Type B pancreatic cell (in vitro differentiated cells): ENCODE data around the gene DHRS4. TPM values are rescaled to one million over a fixed set of nuclear protein-coding genes. Genes with fewer than 3 reads are reported as not detected.

Experiments used
- DNase-seq: peaks from one replicate; pipeline ENCODE4 v3.0.0; 2021; ENCODE audit warnings: mixed read lengths; ENCODE audit not compliant: unreplicated experiment; ENCODE audit errors: extremely low spot score
- H3K27ac Mint-ChIP-seq: 2 replicates; pipeline ENCODE4 v1.8.0; 2021; ENCODE audit warnings: mild to moderate bottlenecking, mixed read lengths
- H3K27me3 Mint-ChIP-seq: 2 replicates; pipeline ENCODE4 v1.8.0; 2021; ENCODE audit warnings: mixed read lengths
- H3K36me3 Mint-ChIP-seq: 2 replicates; pipeline ENCODE4 v1.8.0; 2021; ENCODE audit warnings: mixed read lengths
- H3K4me1 Mint-ChIP-seq: one replicate; pipeline ENCODE4 v1.8.0; 2021; ENCODE audit warnings: mixed read lengths; ENCODE audit not compliant: unreplicated experiment
- H3K4me3 Mint-ChIP-seq: 2 replicates; pipeline ENCODE4 v1.8.0; 2021; ENCODE audit warnings: mild to moderate bottlenecking, mixed read lengths
- H3K9me3 Mint-ChIP-seq: 2 replicates; pipeline ENCODE4 v1.8.0; 2021; ENCODE audit warnings: mixed read lengths
- total RNA-seq: library from RNA; stranded (reverse); gene quantifications from 2 replicates; pipeline ENCODE4 v1.2.1, GENCODE V29; 2021; ENCODE audit warnings: low replicate concordance
- TF ChIP-seq, protein P1 (sequence below): fragments of 200-600 bp; sonication (generic); conservative IDR thresholded peaks from 2 replicates; pipeline ENCODE4 v1.5.0; 2021; ENCODE audit warnings: antibody characterized with exemption, mild to moderate bottlenecking

The DHRS4 gene
- total RNA-seq, 1 donor from 2014 or later = 18.8 TPM

DNA sequence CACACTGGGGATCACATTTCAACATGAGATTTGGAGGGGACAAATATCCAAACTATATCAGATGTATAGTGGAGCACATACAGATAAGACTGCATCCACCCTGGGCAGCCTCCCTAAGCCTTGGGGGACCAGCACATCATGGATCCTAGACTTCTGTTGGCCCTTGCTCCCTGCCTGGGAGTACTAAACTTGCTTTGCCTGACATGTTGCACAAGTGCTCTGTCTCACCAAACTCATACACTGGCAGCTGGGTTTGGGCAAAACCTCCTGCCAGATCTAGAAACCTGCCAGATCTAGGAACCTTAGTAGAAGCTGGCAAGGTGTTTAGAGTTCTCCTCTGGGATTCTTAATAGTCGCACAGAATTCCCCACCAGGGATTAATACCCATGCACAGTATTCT, 18.4 kb upstream of the DHRS4 start:
- no peak for DNase-seq
- Mint-ChIP-seq H3K27ac (no peak overlapping the region), H3K9me3 (no peaks in the 10 kb centered on the region), H3K36me3 (peaks cover 6% of the 10 kb centered on the region), H3K4me1 (no peaks in the 10 kb centered on the region), H3K4me3 (no peak overlapping the region), H3K27me3 (no peaks in the 10 kb centered on the region)
- TF ChIP-seq, protein P1, sequence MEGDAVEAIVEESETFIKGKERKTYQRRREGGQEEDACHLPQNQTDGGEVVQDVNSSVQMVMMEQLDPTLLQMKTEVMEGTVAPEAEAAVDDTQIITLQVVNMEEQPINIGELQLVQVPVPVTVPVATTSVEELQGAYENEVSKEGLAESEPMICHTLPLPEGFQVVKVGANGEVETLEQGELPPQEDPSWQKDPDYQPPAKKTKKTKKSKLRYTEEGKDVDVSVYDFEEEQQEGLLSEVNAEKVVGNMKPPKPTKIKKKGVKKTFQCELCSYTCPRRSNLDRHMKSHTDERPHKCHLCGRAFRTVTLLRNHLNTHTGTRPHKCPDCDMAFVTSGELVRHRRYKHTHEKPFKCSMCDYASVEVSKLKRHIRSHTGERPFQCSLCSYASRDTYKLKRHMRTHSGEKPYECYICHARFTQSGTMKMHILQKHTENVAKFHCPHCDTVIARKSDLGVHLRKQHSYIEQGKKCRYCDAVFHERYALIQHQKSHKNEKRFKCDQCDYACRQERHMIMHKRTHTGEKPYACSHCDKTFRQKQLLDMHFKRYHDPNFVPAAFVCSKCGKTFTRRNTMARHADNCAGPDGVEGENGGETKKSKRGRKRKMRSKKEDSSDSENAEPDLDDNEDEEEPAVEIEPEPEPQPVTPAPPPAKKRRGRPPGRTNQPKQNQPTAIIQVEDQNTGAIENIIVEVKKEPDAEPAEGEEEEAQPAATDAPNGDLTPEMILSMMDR = no peak

DNA sequence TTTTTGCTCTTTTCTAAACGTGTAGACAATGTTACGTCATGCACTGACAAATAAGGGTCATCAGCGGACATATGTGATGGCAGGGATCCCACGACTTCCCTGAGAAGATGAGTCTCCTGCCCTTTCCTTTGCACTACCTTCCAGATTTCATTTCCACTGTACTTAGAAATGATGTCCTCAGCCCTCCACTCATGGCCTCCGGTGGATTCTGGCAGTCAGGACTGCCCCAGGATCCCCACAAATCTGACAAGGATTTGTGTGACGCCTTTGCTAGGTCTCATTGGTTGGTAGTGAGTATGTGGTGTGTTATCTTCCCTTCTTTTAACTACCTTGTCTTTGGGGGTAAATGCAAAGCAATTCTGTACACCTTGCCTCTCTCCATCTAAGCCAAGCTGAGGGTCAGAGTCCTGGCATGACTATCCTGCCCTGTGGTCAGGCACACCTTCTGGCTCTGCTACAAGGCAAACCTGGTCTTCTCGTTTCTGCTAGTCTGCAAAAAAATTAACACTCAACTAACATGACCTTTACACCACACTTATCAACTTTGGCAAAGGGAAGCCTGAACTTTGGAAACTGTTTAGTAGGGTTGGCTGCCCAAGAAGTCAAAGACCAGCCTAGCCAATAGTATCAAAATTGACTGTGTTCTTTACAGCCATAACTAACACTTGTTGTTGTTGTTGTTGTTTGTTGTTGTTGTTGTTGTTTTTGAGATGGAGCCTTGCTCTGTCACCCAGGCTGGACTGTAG, 17.3 kb upstream of the DHRS4 start:
- H3K4me1 Mint-ChIP-seq = no peaks in the 10 kb centered on the region
- H3K27me3 Mint-ChIP-seq = no peaks in the 10 kb centered on the region
- H3K4me3 Mint-ChIP-seq = no peak overlapping the region
- H3K27ac Mint-ChIP-seq = no peak overlapping the region
- TF ChIP-seq, protein P1 = no peak
- peaks cover 12% of the 10 kb centered on the region for H3K36me3 Mint-ChIP-seq
- no peak for DNase-seq
- H3K9me3 Mint-ChIP-seq = no peaks in the 10 kb centered on the region

DNA sequence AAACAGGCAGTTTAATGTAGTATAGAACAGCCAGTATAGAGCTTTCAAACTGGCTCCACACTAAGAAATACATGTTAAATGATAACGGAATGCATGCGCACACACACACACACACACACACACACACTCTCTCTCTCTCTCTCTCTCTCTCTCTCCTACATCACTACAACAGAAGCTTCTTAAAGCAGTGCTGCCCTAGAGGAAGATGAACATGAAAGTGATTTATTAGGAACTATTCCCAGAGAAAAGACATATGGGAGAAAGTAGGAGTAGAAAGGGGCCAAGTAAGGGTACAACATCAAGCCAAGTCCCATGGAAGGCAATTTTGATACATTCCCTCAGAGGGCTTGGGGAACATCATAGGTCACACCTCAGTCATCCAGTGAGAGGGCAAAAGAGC, 16.4 kb upstream of the DHRS4 start:
- H3K9me3 Mint-ChIP-seq = no peaks in the 10 kb centered on the region
- H3K4me3 Mint-ChIP-seq = no peak overlapping the region
- peaks cover 12% of the 10 kb centered on the region for H3K36me3 Mint-ChIP-seq
- H3K27ac Mint-ChIP-seq = no peak overlapping the region
- no peaks in the 10 kb centered on the region for H3K4me1 Mint-ChIP-seq
- H3K27me3 Mint-ChIP-seq = no peaks in the 10 kb centered on the region
- no peak for DNase-seq
- TF ChIP-seq, protein P1 = no peak

DNA sequence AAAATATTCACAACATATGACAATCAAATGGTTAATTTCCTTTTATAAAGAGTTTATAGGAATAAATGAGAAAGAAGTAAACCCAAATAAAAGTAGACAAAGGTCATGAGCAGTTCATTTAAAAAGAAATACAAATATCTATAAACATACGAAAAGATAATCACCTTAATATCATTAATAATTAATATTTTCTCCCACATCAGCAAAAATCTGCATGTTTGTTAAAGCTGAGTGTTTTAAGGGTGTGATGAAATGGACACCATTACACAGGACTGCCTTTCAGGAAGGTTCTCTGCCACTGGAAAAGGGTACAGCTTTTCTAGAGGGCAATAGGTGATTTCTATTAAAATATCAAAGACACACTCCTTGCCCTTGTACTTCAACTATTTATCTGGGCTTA, 14.7 kb upstream of the DHRS4 start:
- Mint-ChIP-seq H3K36me3 (peaks cover 12% of the 10 kb centered on the region), H3K27me3 (no peaks in the 10 kb centered on the region)
- TF ChIP-seq, protein P1 = no peak

DNA sequence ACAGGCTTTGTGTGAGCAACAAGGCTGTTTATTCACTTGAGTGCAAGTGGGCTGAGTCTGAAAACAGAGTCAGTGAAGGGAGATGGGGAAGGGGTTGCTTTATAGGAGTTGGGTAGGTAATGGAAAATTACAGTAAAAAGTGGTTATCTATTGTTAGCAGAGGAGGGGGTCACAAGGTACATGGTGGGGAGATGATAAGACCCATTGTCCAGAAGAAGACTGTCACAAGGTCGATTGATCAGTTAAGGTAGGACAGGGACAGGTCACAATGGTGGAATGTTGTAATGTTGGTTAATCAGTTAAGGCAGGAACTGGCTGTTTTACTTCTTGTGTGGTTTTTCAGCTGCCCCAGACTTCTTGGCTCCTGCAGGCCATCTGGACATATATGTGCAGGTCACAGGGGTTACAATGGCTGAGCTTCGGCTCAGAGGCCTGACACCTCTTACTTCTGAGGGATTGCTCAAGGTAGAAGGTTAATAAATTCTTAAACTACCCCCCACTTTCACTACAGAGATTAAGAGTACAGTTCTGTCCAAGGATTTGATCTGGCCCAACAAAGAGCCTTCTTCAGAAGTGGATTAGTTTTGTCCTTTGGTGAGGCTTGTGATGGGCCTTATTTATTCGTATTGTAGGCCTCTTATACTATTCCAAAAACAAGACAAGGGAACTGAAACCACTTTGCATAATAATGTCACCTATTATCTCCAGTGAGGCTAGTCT, 13.8 kb upstream of the DHRS4 start:
- DNase-seq = no peak
- peaks cover 7% of the 10 kb centered on the region for H3K9me3 Mint-ChIP-seq
- H3K36me3 Mint-ChIP-seq = peaks cover 12% of the 10 kb centered on the region
- peaks cover 8% of the 10 kb centered on the region for H3K4me1 Mint-ChIP-seq
- no peak overlapping the region for H3K27ac Mint-ChIP-seq
- no peaks in the 10 kb centered on the region for H3K27me3 Mint-ChIP-seq
- no peak overlapping the region for H3K4me3 Mint-ChIP-seq
- TF ChIP-seq, protein P1 = no peak

More for the DNA sequence above, 14.7 kb upstream of the DHRS4 start:
- peaks cover 3% of the 10 kb centered on the region for H3K4me1 Mint-ChIP-seq
- H3K27ac Mint-ChIP-seq = no peak overlapping the region
- no peak for DNase-seq
- H3K9me3 Mint-ChIP-seq = peaks cover 7% of the 10 kb centered on the region
- H3K4me3 Mint-ChIP-seq = no peak overlapping the region
